ENCODE measurements around the gene PNMA8B.

DNA sequence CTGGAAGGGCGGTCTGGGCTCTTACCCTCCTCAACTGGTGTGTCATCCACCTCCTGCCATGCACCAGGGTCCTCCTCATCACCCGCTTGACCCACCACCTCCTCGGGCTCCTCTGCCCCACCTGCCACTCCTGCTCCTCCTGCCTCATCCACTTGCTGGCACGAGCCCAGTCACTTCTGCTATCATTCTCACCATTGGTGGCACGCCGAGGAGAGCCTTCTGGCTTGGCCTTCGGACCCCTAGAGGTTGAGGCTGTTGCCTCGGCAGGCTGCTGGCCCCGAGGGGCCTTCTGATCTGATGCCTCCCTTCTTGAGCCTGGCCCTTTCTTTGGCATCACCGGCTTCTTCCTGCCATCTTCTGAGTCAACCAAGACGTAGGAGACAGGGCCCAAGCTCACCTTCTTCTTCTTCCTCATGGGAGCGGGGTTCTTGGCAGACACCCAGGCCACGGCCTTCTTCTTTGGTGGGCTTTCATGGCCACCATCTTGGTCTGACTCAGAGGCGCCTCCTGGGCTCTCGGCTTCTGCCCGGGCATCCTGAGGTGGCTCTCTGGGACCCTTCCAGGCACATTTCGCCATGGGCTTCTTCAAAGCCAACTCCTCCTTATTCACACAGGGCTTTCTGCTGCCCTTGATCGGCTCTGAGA, 26.0 kb downstream of the PNMA8B start:
- TF ChIP-seq POLR2A (IDR thresholded peaks at IDR 0.05; ENCODE audit: borderline replicate concordance, extremely low read depth, insufficient read depth, insufficient read length), result no peak
- no peak for TF ChIP-seq SP1 (IDR thresholded peaks at IDR 0.05; ENCODE audit: low read depth)
- no peak for TF ChIP-seq EZH2 (IDR thresholded peaks at IDR 0.05)
- TF ChIP-seq, protein P1, sequence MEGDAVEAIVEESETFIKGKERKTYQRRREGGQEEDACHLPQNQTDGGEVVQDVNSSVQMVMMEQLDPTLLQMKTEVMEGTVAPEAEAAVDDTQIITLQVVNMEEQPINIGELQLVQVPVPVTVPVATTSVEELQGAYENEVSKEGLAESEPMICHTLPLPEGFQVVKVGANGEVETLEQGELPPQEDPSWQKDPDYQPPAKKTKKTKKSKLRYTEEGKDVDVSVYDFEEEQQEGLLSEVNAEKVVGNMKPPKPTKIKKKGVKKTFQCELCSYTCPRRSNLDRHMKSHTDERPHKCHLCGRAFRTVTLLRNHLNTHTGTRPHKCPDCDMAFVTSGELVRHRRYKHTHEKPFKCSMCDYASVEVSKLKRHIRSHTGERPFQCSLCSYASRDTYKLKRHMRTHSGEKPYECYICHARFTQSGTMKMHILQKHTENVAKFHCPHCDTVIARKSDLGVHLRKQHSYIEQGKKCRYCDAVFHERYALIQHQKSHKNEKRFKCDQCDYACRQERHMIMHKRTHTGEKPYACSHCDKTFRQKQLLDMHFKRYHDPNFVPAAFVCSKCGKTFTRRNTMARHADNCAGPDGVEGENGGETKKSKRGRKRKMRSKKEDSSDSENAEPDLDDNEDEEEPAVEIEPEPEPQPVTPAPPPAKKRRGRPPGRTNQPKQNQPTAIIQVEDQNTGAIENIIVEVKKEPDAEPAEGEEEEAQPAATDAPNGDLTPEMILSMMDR (IDR thresholded peaks at IDR 0.05 in 2 of 3, conservative IDR thresholded peaks at IDR 0.05 in 1 of 3; ENCODE audit: borderline replicate concordance in 1 of 3, insufficient read depth in 1 of 3, low read depth in 2 of 3, low read length in 2 of 3), result no peak
- no peak for TF ChIP-seq JUND (IDR thresholded peaks at IDR 0.05)
- no peak for TF ChIP-seq ZFX (IDR thresholded peaks at IDR 0.05)
- TF ChIP-seq, protein P2, sequence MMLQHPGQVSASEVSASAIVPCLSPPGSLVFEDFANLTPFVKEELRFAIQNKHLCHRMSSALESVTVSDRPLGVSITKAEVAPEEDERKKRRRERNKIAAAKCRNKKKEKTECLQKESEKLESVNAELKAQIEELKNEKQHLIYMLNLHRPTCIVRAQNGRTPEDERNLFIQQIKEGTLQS (IDR thresholded peaks at IDR 0.05), result no peak
- no peak for TF ChIP-seq EGR1 (IDR thresholded peaks at IDR 0.05; ENCODE audit: low read depth)
- no peak for TF ChIP-seq ELF1 (IDR thresholded peaks at IDR 0.05; ENCODE audit: borderline replicate concordance, low read depth)
